HepG2 (cell line): ENCODE results near the gene LEMD1. TPM values are rescaled to one million over a fixed set of nuclear protein-coding genes. Genes with fewer than 3 reads are reported as not detected.
A peak's percentile ranks its signal among the peaks of the same experiment; 100 is the strongest.

ENCODE experiments used
- CERS6 ChIP-seq: sonication (generic); formaldehyde crosslinking; IDR thresholded peaks from 2 replicates; pipeline ENCODE4 v1.5.0; 2020; ENCODE audit warnings: missing genetic modification reagents
- PHF20 ChIP-seq: sonication (generic); formaldehyde crosslinking; IDR thresholded peaks from 2 replicates; pipeline ENCODE4 v1.5.0; 2020; ENCODE audit warnings: mild to moderate bottlenecking, missing genetic modification reagents
- SAP130 ChIP-seq: IDR thresholded peaks from 2 replicates; pipeline ENCODE4 v1.6.1; 2016; ENCODE audit warnings: low read depth
- SRY ChIP-seq: sonication (generic); formaldehyde crosslinking; IDR thresholded peaks from 2 replicates; pipeline ENCODE4 v1.8.0; 2022; ENCODE audit warnings: mild to moderate bottlenecking, missing genetic modification reagents
- STAT6 ChIP-seq: sonication (generic); formaldehyde crosslinking; IDR thresholded peaks from 2 replicates; pipeline ENCODE4 v1.4.0; 2020; ENCODE audit warnings: missing genetic modification reagents, mild to moderate bottlenecking, borderline replicate concordance
- ZBTB20 ChIP-seq: sonication (generic); formaldehyde crosslinking; IDR thresholded peaks from 2 replicates; pipeline ENCODE4 v1.8.1; 2023; ENCODE audit warnings: missing genetic modification reagents, low read depth, mild to moderate bottlenecking, borderline replicate concordance
- ZNF296 ChIP-seq: sonication (generic); formaldehyde crosslinking; conservative IDR thresholded peaks from 2 replicates; pipeline ENCODE4 v1.5.0; 2020; ENCODE audit warnings: mild to moderate bottlenecking, missing genetic modification reagents
- ZNF451 ChIP-seq: sonication (generic); formaldehyde crosslinking; IDR thresholded peaks from 2 replicates; pipeline ENCODE4 v1.5.0; 2020; ENCODE audit warnings: mild to moderate bottlenecking, missing genetic modification reagents
- ZNF766 ChIP-seq: sonication (generic); formaldehyde crosslinking; IDR thresholded peaks from 2 replicates; pipeline ENCODE4 v1.5.0; 2020; ENCODE audit warnings: missing genetic modification reagents, borderline replicate concordance
- ZNF891 ChIP-seq: sonication (generic); formaldehyde crosslinking; IDR thresholded peaks from 2 replicates; pipeline ENCODE4 v1.5.0; 2020; ENCODE audit warnings: mild to moderate bottlenecking, missing genetic modification reagents
- polyA plus RNA-seq, 8 experiments: library from polyadenylated mRNA; depleted of rRNA in 3 of 8; stranded (reverse) in 7 of 8; unstranded in 1 of 8; fragments of >200 nt; fragmentation: Illumina TruSeq in 4 of 8; extraction: Trizol in 4 of 8; gene quantifications; 2 replicates each; pipeline versions ENCODE4 v1.2.1 to v1.2.3, GENCODE V29; 2011 to 2016; ENCODE audit warnings: low read depth in 4 of 8, missing spikeins in 1 of 8, mixed read lengths in 1 of 8; ENCODE audit not compliant: insufficient read depth in 1 of 8
- total RNA-seq, 5 experiments: library from RNA; depleted of rRNA; stranded (reverse); fragments of >200 nt; fragmentation: Illumina TruSeq; extraction: Trizol; gene quantifications; 2 replicates each; pipeline ENCODE4 v1.2.3, GENCODE V29; 2016; ENCODE audit warnings: low read depth in 1 of 5
- TF ChIP-seq, protein P1 (sequence below): sonication (generic); formaldehyde crosslinking; IDR thresholded peaks from 2 replicates; pipeline ENCODE4 v1.8.1; 2022; ENCODE audit warnings: mild to moderate bottlenecking, missing genetic modification reagents

LEMD1 gene
- total and polyA plus RNA-seq, 2 of the 13 experiments (the other 11 are each of a cell fraction or from before 2014, with no cell fraction given): 1.4 to 2.3 TPM

DNA sequence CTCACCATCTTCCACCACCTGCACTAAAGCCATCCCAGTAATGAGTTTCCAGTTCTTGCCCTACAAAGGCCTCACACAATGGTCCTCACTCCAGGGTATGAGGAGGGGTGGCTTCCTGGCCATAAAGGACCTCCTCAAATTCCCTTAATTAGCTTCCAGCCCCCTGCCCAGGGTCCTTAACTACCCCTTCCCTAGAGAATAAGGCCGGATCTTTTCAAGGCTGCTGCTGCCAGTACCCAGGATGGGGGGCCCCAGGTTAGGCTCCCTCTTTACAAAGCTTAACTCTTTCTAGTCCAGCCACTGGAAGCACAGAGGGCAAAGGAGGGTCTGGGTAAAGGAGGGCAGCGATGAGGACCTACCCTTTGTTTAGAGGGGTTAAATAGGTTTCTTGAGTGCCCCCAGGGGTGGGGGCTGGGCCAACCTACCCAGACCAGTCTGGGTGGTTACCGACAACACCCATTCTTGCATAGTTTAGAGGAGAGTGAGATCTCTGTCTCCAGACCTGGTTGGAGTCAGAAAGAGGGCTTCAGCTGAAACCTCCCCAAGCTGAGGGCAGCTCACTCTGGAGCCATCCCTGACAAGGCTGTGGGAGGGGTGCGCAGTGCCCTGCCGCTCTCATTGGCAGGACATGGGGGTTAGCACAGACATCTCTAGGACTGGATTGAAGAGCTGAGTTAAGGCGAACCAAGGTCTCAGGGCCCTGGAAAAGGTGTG lies 26.8 kb upstream of the LEMD1 start (continued):
- TF ChIP-seq SAP130 (CRISPR knock-in tag) (0 out of 2 replicates have a peak, but pooled peaks have one; percentile 16), ZNF451 (CRISPR knock-in tag) (no peak), PHF20 (CRISPR knock-in tag) (no peak), STAT6 (CRISPR knock-in tag) (0 out of 2 replicates have a peak, but pooled peaks have one; percentile 22), SRY (CRISPR knock-in tag) (no peak), ZNF766 (CRISPR knock-in tag) (0 out of 2 replicates have a peak, but pooled peaks have one; percentile 3), ZNF891 (CRISPR knock-in tag) (0 out of 2 replicates have a peak, but pooled peaks have one; percentile 8), ZBTB20 (CRISPR knock-in tag) (no peak), CERS6 (CRISPR knock-in tag) (no peak), ZNF296 (CRISPR knock-in tag) (0 out of 2 replicates have a peak, but pooled peaks have one; percentile 11)
- TF ChIP-seq, protein P1, sequence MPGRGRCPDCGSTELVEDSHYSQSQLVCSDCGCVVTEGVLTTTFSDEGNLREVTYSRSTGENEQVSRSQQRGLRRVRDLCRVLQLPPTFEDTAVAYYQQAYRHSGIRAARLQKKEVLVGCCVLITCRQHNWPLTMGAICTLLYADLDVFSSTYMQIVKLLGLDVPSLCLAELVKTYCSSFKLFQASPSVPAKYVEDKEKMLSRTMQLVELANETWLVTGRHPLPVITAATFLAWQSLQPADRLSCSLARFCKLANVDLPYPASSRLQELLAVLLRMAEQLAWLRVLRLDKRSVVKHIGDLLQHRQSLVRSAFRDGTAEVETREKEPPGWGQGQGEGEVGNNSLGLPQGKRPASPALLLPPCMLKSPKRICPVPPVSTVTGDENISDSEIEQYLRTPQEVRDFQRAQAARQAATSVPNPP (CRISPR knock-in tag): no peak
